T47D (cell line): ENCODE data around the gene ANGPTL7.

Source experiments
- DNase-seq, 2 experiments: peaks; one replicate each; pipeline versions ENCODE4 v3.0.0 to v3.0.0-alpha.2; 2011 to 2012; ENCODE audit warnings: low read depth in 1 of 2, low spot score in 1 of 2
- JUND ChIP-seq: IDR thresholded peaks from 2 replicates; pipeline ENCODE4 v1.6.1; 2012; ENCODE audit warnings: low read depth
- in situ Hi-C: cut with HindIII; loops from 2 replicates; pipeline ENCODE4 v1.10.0; 2016; ENCODE audit warnings: low sequenced_read_pairs, low pct_unique_long_range_greater_than_20kb

The ANGPTL7 gene

DNA sequence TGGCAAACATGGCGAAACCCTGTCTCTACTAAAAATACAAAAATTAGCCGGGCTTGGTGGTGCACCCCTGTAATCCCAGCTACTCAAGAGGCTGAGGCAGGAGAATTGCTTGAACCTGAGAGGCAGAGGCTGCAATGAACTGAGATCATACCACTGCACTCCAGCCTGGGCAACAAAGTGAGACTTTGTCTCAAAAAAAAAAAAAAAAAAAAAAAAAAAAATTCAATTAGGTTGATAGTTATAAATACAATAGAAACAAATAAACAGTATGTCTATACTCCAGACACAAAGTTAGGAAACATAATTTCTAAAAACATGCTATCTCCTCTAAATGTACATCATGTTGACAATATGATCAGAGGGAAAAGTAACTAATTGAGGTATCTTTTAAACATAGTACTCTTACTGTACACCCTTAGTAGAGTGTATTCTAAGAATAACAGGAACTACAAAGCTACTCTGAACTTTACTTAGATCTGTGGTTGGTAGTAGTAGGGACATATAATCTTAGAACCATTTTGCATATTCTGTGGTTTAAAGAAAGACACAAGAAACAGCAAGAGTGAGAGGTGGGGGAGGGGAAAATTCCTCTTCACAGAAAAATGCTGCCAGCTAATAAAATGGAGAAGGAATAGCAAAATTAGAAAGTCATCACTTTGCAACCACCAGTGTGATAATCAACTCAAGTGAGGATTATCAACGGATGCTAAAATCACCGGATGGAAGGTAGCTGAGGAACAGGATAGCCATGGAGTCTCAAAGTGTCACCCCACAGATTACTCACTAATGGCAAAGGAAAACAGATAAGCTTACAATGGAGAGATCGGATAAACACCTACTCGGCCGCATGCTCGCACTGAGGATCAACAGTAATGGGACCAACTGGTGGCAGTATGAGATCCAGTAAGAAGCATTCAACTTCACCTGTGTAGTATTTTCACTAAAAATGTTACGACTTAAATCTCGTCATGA, 38.2 kb downstream of the ANGPTL7 start:
- no peak for TF ChIP-seq JUND
- in situ Hi-C loops, result no loop called here
- DNase-seq, result no peak

DNA sequence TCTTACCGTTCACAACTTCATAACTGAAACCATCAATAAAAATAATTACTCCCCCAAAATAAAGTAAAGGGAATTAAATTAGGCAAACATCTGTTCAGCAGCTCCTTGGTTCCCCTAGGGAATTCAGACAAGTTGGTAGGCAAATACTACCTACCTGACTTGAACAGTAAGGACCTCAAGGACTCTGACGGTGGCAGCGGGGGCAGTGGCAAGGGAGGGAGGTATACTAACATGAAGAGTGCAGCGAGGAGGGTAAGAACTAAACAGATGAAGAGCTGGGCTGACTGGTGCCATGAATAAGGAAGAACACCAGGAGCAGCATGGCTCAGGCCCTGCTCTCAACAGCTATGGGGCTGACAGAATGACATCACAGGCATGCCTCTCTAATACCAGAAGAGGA, 40.0 kb downstream of the ANGPTL7 start:
- no peak for TF ChIP-seq JUND
- in situ Hi-C loops, result no loop called here
- DNase-seq, result no peak

DNA sequence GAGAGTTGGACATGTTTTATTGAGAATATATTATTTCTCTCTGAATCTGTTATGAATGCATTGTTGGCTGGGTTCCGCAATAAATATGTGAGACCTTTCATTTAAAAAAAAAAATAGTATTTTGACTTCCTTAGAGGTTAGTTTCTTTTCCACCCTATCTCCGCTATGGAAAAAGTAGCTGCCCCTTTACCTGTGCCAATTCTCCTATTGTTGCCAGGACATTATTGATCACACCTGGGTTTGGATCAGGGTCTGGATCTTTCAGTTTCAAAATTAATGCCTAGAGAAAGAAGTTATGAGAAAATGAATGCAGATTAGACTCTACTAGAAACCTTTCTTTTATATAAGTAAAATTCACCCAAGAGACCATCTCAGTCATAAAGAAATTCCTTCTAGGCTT, 44.1 kb downstream of the ANGPTL7 start:
- in situ Hi-C loops, result no loop called here
- no peak for DNase-seq
- no peak for TF ChIP-seq JUND

DNA sequence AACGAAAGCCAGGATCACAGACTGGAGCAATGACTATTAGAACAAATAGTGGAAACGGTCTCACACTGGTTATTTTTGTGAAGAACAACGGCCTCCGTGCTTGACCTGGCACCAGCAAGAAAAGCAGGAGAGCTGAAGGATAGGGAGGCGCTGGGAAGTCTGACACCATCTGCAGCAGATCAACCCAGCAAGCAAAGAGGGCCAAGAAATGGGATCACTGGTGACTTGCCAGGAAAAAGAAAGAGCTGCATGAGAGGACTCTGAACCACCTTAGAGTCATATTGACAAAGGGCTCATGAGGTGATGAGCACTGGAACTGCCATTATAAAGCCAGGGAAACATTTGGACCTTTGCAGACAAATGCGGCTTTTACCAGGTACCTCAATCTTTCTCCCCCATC, 48.2 kb downstream of the ANGPTL7 start:
- no peak for TF ChIP-seq JUND
- no peak for DNase-seq
- in situ Hi-C loops, result no loop called here

DNA sequence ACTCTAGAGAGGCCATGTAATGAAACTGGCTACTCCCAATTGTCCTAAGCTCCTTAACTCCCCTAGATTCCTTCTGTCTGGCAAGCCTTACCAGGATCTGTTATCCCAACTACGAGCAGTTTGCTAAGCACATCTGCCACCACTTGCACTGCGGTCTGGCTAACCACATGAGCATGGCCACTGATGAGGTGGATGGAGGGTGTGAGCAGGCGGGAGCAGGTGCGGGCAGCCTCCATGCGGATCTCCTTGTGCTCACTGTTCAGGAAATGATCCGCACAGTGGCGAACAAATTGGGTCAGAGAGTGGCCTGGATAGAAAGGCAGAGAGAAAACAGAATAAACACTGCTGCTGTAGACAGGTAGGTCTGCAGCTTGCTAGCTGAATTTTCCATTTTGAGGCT, 49.2 kb downstream of the ANGPTL7 start:
- in situ Hi-C loops, result no loop called here
- DNase-seq, result no peak
- no peak for TF ChIP-seq JUND

DNA sequence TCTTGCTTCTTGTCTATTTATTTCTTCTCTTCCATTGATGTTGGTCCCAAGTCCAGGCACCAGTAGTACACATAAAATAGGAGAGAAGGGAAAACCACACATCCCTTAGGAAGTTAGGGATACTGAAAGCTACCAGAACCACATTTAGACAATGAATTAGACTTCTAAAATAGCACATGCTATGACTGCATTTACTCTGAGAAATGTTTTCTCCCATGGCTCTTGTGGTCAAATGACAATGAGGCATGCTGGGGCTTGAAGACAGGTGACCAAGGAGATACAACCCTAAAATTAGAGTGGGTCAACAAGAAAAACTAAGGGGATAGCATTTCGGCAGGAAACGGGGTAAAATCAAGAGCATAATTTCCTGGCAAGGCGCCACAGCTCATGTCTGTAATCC, 56.1 kb downstream of the ANGPTL7 start:
- in situ Hi-C loops, result no loop called here
- DNase-seq, result no peak
- TF ChIP-seq JUND, result no peak
